HCT116 (cell line): ENCODE data around the gene SMIM10L2A. TPM values are rescaled to one million over a fixed set of nuclear protein-coding genes. Genes with fewer than 3 reads are reported as not detected.

Experiments used
- ATAC-seq: fragments of 200-7000 bp; cut with Tn5 transposase; 2 replicates; pipeline ENCODE4 v1.9.1; 2020; ENCODE audit warnings: mild to moderate bottlenecking, moderate library complexity
- BruUV-seq: library from RNA; stranded (reverse); fragments of 400-500 nt; replicated peaks from 2 replicates; lab custom pipeline; 2021; lab: Mats Ljungman, UMichigan
- CTCF ChIA-PET: fragments of 300-600 bp; sonication (Branson Sonifier 250); formaldehyde crosslinking; loops from one replicate; lab custom pipeline; 2021; ENCODE audit warnings: antibody characterized with exemption; lab: Charles Lee
- POLR2A ChIA-PET: fragments of 300-600, 350-600 bp; sonication (Branson Sonifier 250); formaldehyde crosslinking; loops from one replicate; lab custom pipeline; 2021; ENCODE audit warnings: antibody characterized with exemption; lab: Charles Lee
- RAD21 ChIA-PET, 2 experiments: fragments of 300-600 bp; sonication (Branson Sonifier 250); formaldehyde crosslinking; loops; one replicate each; lab custom pipeline; 2023; ENCODE audit warnings: low total read pairs in 2 of 2; ENCODE audit not compliant: uncharacterized antibody in 2 of 2, unreplicated experiment in 2 of 2, low non-redundant PET in 1 of 2; lab: Charles Lee
- DNase-seq: peaks from one replicate; pipeline ENCODE4 v3.0.0-alpha.2; 2010; ENCODE audit warnings: low read depth, low spot score
- H2AFZ ChIP-seq: fragments of 200-600 bp; shearing (Covaris generic), sonication (generic); 2 replicates; pipeline ENCODE4 v1.6.1; 2017; ENCODE audit warnings: low read depth, mixed run types, mixed read lengths, antibody characterized with exemption, low read length; ENCODE audit not compliant: poor library complexity, severe bottlenecking
- H3K27ac ChIP-seq: 2 replicates; pipeline ENCODE4 v1.5.1; 2012; ENCODE audit warnings: low read depth, low read length
- H3K27me3 ChIP-seq: fragments of 200-600 bp; sonication (generic); 2 replicates; pipeline ENCODE4 v1.6.1; 2016; ENCODE audit warnings: mixed run types, low read length, mixed read lengths; ENCODE audit not compliant: insufficient read depth
- H3K36me3 ChIP-seq, 2 experiments: fragments of 200-500 bp in 1 of 2; fragments of 200-600 bp in 1 of 2; sonication (Bioruptor generic) in 1 of 2; sonication (generic) in 1 of 2; 2 replicates each; pipeline versions ENCODE4 v1.5.1 to v1.6.1; 2014 to 2016; ENCODE audit warnings: low read length in 2 of 2, inconsistent platforms in 1 of 2, mixed read lengths in 1 of 2, mixed run types in 1 of 2; ENCODE audit not compliant: insufficient read depth in 2 of 2, control insufficient read depth in 1 of 2
- H3K4me1 ChIP-seq, 2 experiments: fragments of 200-600 bp in 1 of 2; sonication (generic) in 1 of 2; 2 replicates each; pipeline versions ENCODE4 v1.5.1 to v1.6.1; 2012 to 2017; ENCODE audit warnings: low read length in 2 of 2, inconsistent platforms in 1 of 2, mild to moderate bottlenecking in 1 of 2, mixed read lengths in 1 of 2, mixed run types in 1 of 2, moderate library complexity in 1 of 2; ENCODE audit not compliant: insufficient read depth in 2 of 2, control insufficient read depth in 1 of 2
- H3K4me2 ChIP-seq: fragments of 200-600 bp; sonication (generic); 2 replicates; pipeline ENCODE4 v1.6.1; 2017; ENCODE audit warnings: mixed run types, low read length, mixed read lengths
- H3K4me3 ChIP-seq, 2 experiments: fragments of 200-600 bp in 1 of 2; sonication (generic) in 1 of 2; replicated peaks in 1 of 2; 2 replicates each; pipeline ENCODE4 v1.5.1; 2011 to 2016; ENCODE audit warnings: low read length in 2 of 2, control low read depth in 1 of 2, low read depth in 1 of 2, mild to moderate bottlenecking in 1 of 2, mixed read lengths in 1 of 2, mixed run types in 1 of 2
- H3K79me2 ChIP-seq: fragments of 200-600 bp; sonication (generic); 2 replicates; pipeline ENCODE4 v1.6.1; 2017; ENCODE audit warnings: mild to moderate bottlenecking, mixed run types, low read length, moderate library complexity, mixed read lengths; ENCODE audit not compliant: insufficient read depth
- H3K9ac ChIP-seq: fragments of 200-600 bp; sonication (generic); 2 replicates; pipeline ENCODE4 v1.6.1; 2016; ENCODE audit warnings: low read length, mixed read lengths
- H3K9me2 ChIP-seq: fragments of 200-600 bp; sonication (generic), shearing (Covaris generic); 2 replicates; pipeline ENCODE4 v1.6.1; 2017; ENCODE audit warnings: mixed run types, mild to moderate bottlenecking, moderate library complexity; ENCODE audit not compliant: insufficient read depth
- H3K9me3 ChIP-seq, 2 experiments: fragments of 200-500 bp in 1 of 2; fragments of 200-600 bp in 1 of 2; sonication (Bioruptor generic) in 1 of 2; sonication (generic) in 1 of 2; 2 replicates each; pipeline ENCODE4 v1.6.1; 2014 to 2017; ENCODE audit warnings: low read length in 2 of 2, mixed read lengths in 2 of 2, inconsistent platforms in 1 of 2, low read depth in 1 of 2, mild to moderate bottlenecking in 1 of 2, mixed run types in 1 of 2, moderate library complexity in 1 of 2; ENCODE audit not compliant: control insufficient read depth in 1 of 2, insufficient read depth in 1 of 2
- H4K20me1 ChIP-seq: fragments of 200-600 bp; sonication (generic), shearing (Covaris generic); 2 replicates; pipeline ENCODE4 v1.6.1; 2017; ENCODE audit warnings: mixed run types, mild to moderate bottlenecking, moderate library complexity; ENCODE audit not compliant: insufficient read depth
- CBX3 ChIP-seq: IDR thresholded peaks from 2 replicates; pipeline ENCODE4 v1.6.1; 2012; ENCODE audit warnings: low read depth
- CEBPB ChIP-seq: IDR thresholded peaks from 2 replicates; pipeline ENCODE4 v1.6.1; 2012; ENCODE audit warnings: low read depth
- EGR1 ChIP-seq: IDR thresholded peaks from 2 replicates; pipeline ENCODE4 v1.6.1; 2012; ENCODE audit warnings: low read depth
- ELF1 ChIP-seq: IDR thresholded peaks from 2 replicates; pipeline ENCODE4 v1.6.1; 2012; ENCODE audit warnings: low read depth, borderline replicate concordance
- EZH2 ChIP-seq: fragments of 200-600 bp; sonication (generic); IDR thresholded peaks from 2 replicates; pipeline ENCODE4 v1.6.1; 2017; ENCODE audit warnings: antibody characterized with exemption, mixed run types
- EZH2phosphoT487 ChIP-seq: fragments of 200-600 bp; IDR thresholded peaks from 2 replicates; pipeline ENCODE4 v1.6.1; 2018; ENCODE audit warnings: antibody characterized with exemption, borderline replicate concordance
- JUND ChIP-seq: IDR thresholded peaks from 2 replicates; pipeline ENCODE4 v1.6.1; 2012
- POLR2A ChIP-seq: IDR thresholded peaks from 2 replicates; pipeline ENCODE4 v1.7.0; 2011; ENCODE audit warnings: borderline replicate concordance; ENCODE audit not compliant: insufficient read depth, insufficient read length; ENCODE audit errors: extremely low read depth
- POLR2AphosphoS5 ChIP-seq: IDR thresholded peaks from 2 replicates; pipeline ENCODE4 v1.6.1; 2011; ENCODE audit warnings: mild to moderate bottlenecking, low read depth, low read length, moderate library complexity
- SIN3A ChIP-seq: IDR thresholded peaks from 2 replicates; pipeline ENCODE4 v1.6.1; 2012; ENCODE audit warnings: low read depth
- SP1 ChIP-seq: IDR thresholded peaks from 2 replicates; pipeline ENCODE4 v1.6.1; 2012; ENCODE audit warnings: low read depth
- SRF ChIP-seq: IDR thresholded peaks from 2 replicates; pipeline ENCODE4 v1.6.1; 2012; ENCODE audit warnings: low read depth
- TCF7L2 ChIP-seq: IDR thresholded peaks from 2 replicates; pipeline ENCODE4 v1.7.0; 2011; ENCODE audit warnings: borderline replicate concordance, inconsistent platforms; ENCODE audit not compliant: insufficient read depth, insufficient read length; ENCODE audit errors: extremely low read depth
- YY1 ChIP-seq: IDR thresholded peaks from 2 replicates; pipeline ENCODE4 v1.6.1; 2011; ENCODE audit warnings: low read length, low read depth, moderate library complexity, mild to moderate bottlenecking; ENCODE audit not compliant: insufficient replicate concordance; ENCODE audit errors: extremely low read depth
- ZNF274 ChIP-seq: fragments of 200-500 bp; sonication (Bioruptor generic); IDR thresholded peaks from 2 replicates; pipeline ENCODE4 v1.6.1; 2014; ENCODE audit warnings: mild to moderate bottlenecking, low read depth, low read length, inconsistent platforms
- intact Hi-C: fragments of 100-400 bp; cut with micrococcal nuclease; formaldehyde crosslinking; loops from 2 replicates; pipeline ENCODE4 v1.10.0; 2022
- total RNA-seq: library from RNA; stranded (reverse); gene quantifications from one replicate; pipeline ENCODE4 v1.2.1, GENCODE V29; 2021; ENCODE audit not compliant: unreplicated experiment
- TF ChIP-seq, protein P1 (sequence below), 3 experiments: fragments of 200-600 bp in 1 of 3; sonication (generic) in 1 of 3; IDR thresholded peaks in 2 of 3; conservative IDR thresholded peaks in 1 of 3; 2 replicates each; pipeline ENCODE4 v1.5.1; 2012 to 2017; ENCODE audit warnings: low read depth in 2 of 3, low read length in 2 of 3, antibody characterized with exemption in 1 of 3, borderline replicate concordance in 1 of 3, control low read depth in 1 of 3, mild to moderate bottlenecking in 1 of 3, mixed read lengths in 1 of 3, mixed run types in 1 of 3, moderate library complexity in 1 of 3; ENCODE audit not compliant: insufficient read depth in 1 of 3
- TF ChIP-seq, protein P2 (sequence below): IDR thresholded peaks from 2 replicates; pipeline ENCODE4 v1.6.1; 2012
- TF ChIP-seq, protein P3 (sequence below): IDR thresholded peaks from 2 replicates; pipeline ENCODE4 v1.6.1; 2012; ENCODE audit warnings: low read depth
- TF ChIP-seq, protein P4 (sequence below): IDR thresholded peaks from 2 replicates; pipeline ENCODE4 v1.6.1; 2012

Gene SMIM10L2A
- total RNA-seq, 1 experiment from 2014 or later: 1.5 TPM

DNA sequence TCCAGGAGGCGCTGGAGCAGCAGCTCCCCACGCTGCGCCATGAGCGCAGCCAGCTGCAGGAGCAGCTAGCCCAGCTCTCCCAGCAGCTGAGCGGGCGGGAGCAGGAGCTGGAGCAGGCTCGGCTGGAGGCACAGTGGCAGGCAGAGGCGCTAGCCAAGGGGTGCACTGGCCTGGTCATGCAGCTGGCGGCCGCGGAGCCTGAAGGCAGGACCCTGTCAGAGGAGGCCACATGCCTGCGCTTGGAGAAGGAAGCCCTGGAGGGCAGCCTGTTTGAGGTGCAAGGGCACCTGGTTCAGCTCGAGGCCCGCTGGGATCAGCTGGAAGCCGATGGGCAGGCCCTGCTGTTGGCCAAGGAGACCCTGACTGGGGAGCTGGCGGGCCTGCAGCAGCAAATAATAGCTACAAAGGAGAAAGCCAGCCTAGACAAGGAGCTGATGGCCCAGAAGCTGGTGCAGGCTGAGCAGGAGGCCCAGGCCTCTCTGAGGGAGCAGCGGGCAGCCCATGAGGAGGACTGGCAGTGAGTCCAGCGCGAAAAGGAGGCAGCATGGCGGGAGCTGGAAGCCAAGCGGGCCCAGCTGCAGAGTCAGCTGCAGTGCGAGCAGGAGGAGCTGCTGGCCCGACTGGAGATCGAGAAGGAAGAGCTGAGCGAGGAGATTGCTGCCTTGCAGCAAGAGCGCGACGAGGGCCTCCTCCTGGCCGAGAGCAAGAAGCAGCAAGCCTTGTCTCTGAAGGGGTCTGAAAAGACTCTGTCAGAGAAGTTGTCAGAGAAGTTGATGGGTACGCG lies 13.6 kb downstream of the SMIM10L2A start:
- Histone ChIP-seq H3K9me2 (no peaks in the 10 kb centered on the region), H3K4me1 (no peaks in the 10 kb centered on the region), H3K9me3 (no peaks in the 10 kb centered on the region), H3K79me2 (no peaks in the 10 kb centered on the region), H3K4me3 (no peak overlapping the region), H3K27ac (no peak overlapping the region), H3K36me3 (no peaks in the 10 kb centered on the region), H2AFZ (no peak overlapping the region), H3K4me2 (no peak overlapping the region), H3K27me3 (peaks cover 11% of the 10 kb centered on the region; the same call in 1 of the 2 replicates), H4K20me1 (no peaks in the 10 kb centered on the region), H3K9ac (no peak overlapping the region)
- no TSS peak for BruUV-seq
- ChIA-PET POLR2A (no interaction called here), CTCF (no interaction called here), RAD21 (no interaction called here)
- no peak for DNase-seq
- intact Hi-C loops: no loop called here
- TF ChIP-seq EZH2 (no peak), POLR2AphosphoS5 (no peak), SIN3A (no peak), SP1 (no peak), EGR1 (no peak), EZH2phosphoT487 (no peak), YY1 (no peak), ELF1 (no peak), POLR2A (no peak), TCF7L2 (no peak), CBX3 (no peak), JUND (no peak), SRF (no peak), CEBPB (no peak), ZNF274 (no peak)
- TF ChIP-seq, protein P1, sequence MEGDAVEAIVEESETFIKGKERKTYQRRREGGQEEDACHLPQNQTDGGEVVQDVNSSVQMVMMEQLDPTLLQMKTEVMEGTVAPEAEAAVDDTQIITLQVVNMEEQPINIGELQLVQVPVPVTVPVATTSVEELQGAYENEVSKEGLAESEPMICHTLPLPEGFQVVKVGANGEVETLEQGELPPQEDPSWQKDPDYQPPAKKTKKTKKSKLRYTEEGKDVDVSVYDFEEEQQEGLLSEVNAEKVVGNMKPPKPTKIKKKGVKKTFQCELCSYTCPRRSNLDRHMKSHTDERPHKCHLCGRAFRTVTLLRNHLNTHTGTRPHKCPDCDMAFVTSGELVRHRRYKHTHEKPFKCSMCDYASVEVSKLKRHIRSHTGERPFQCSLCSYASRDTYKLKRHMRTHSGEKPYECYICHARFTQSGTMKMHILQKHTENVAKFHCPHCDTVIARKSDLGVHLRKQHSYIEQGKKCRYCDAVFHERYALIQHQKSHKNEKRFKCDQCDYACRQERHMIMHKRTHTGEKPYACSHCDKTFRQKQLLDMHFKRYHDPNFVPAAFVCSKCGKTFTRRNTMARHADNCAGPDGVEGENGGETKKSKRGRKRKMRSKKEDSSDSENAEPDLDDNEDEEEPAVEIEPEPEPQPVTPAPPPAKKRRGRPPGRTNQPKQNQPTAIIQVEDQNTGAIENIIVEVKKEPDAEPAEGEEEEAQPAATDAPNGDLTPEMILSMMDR (IDR thresholded peaks at IDR 0.05 in 2 of 3, conservative IDR thresholded peaks at IDR 0.05 in 1 of 3; ENCODE audit: borderline replicate concordance in 1 of 3, insufficient read depth in 1 of 3, low read depth in 2 of 3, low read length in 2 of 3): no peak
- TF ChIP-seq, protein P2, sequence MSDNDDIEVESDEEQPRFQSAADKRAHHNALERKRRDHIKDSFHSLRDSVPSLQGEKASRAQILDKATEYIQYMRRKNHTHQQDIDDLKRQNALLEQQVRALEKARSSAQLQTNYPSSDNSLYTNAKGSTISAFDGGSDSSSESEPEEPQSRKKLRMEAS: no peak
- TF ChIP-seq, protein P3, sequence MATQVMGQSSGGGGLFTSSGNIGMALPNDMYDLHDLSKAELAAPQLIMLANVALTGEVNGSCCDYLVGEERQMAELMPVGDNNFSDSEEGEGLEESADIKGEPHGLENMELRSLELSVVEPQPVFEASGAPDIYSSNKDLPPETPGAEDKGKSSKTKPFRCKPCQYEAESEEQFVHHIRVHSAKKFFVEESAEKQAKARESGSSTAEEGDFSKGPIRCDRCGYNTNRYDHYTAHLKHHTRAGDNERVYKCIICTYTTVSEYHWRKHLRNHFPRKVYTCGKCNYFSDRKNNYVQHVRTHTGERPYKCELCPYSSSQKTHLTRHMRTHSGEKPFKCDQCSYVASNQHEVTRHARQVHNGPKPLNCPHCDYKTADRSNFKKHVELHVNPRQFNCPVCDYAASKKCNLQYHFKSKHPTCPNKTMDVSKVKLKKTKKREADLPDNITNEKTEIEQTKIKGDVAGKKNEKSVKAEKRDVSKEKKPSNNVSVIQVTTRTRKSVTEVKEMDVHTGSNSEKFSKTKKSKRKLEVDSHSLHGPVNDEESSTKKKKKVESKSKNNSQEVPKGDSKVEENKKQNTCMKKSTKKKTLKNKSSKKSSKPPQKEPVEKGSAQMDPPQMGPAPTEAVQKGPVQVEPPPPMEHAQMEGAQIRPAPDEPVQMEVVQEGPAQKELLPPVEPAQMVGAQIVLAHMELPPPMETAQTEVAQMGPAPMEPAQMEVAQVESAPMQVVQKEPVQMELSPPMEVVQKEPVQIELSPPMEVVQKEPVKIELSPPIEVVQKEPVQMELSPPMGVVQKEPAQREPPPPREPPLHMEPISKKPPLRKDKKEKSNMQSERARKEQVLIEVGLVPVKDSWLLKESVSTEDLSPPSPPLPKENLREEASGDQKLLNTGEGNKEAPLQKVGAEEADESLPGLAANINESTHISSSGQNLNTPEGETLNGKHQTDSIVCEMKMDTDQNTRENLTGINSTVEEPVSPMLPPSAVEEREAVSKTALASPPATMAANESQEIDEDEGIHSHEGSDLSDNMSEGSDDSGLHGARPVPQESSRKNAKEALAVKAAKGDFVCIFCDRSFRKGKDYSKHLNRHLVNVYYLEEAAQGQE: no peak
- TF ChIP-seq, protein P4, sequence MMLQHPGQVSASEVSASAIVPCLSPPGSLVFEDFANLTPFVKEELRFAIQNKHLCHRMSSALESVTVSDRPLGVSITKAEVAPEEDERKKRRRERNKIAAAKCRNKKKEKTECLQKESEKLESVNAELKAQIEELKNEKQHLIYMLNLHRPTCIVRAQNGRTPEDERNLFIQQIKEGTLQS: no peak
- ATAC-seq: no peak
